Measurements from ENCODE around the gene RALY. TPM values are rescaled to one million over a fixed set of nuclear protein-coding genes. Genes with fewer than 3 reads are reported as not detected.
A peak's percentile ranks its signal among the peaks of the same experiment; 100 is the strongest.

Gene RALY
- total and polyA plus RNA-seq, 10 of the 15 experiments (the other 5 are each of a cell fraction or from before 2014, with no cell fraction given): 1.2 to 246 (median 137) TPM

- TF ChIP-seq BRCA1 (IDR thresholded peaks at IDR 0.05; ENCODE audit: low read depth, low read length) (0 out of 2 replicates have a peak, but pooled peaks have one; percentile 21), EGR1 (IDR thresholded peaks at IDR 0.05; ENCODE audit: borderline replicate concordance in 1 of 2, low read depth in 2 of 2, low read length in 2 of 2) (peak in 1 of 2 experiments; percentile 27; a peak in 1 of 3 replicates), ZSCAN29 (IDR thresholded peaks at IDR 0.05) (0 out of 2 replicates have a peak, but pooled peaks have one; percentile 26), YY1 (IDR thresholded peaks at IDR 0.05; ENCODE audit: low read depth, low read length) (peak; percentile 47), PML (IDR thresholded peaks at IDR 0.05; ENCODE audit: low read length) (peak; percentile 90), IRF4 (IDR thresholded peaks at IDR 0.05; ENCODE audit: low read depth, low read length) (no peak), RELB (IDR thresholded peaks at IDR 0.05; ENCODE audit: low read depth) (no peak), CEBPZ (IDR thresholded peaks at IDR 0.05; ENCODE audit: low read depth, low read length) (no peak), MTA2 (IDR thresholded peaks at IDR 0.05; ENCODE audit: low read depth) (no peak), TCF7 (IDR thresholded peaks at IDR 0.05; ENCODE audit: borderline replicate concordance) (no peak), CHD2 (IDR thresholded peaks at IDR 0.05; ENCODE audit: borderline replicate concordance, low read depth, low read length) (peak; percentile 78), CHD1 (IDR thresholded peaks at IDR 0.05; ENCODE audit: low read depth, low read length) (no peak), TARDBP (IDR thresholded peaks at IDR 0.05; ENCODE audit: borderline replicate concordance) (peak; percentile 95), SPI1 (IDR thresholded peaks at IDR 0.05; ENCODE audit: borderline replicate concordance, insufficient read depth, low read depth, low read length) (0 out of 2 replicates have a peak, but pooled peaks have one; percentile 2), YBX1 (IDR thresholded peaks at IDR 0.05) (no peak), WRNIP1 (IDR thresholded peaks at IDR 0.05; ENCODE audit: borderline replicate concordance, low read depth, low read length) (no peak), POLR2A (IDR thresholded peaks at IDR 0.05; ENCODE audit: low read depth, low read length) (peak; percentile 97), CBFB (IDR thresholded peaks at IDR 0.05; ENCODE audit: low read depth) (peak; percentile 66; the same call in 1 of the 2 replicates), LARP7 (IDR thresholded peaks at IDR 0.05) (peak; percentile 96), BCL11A (IDR thresholded peaks at IDR 0.05; ENCODE audit: low read depth, low read length) (no peak), ASH2L (IDR thresholded peaks at IDR 0.05; ENCODE audit: borderline replicate concordance, low read depth) (peak; percentile 73; the same call in 1 of the 2 replicates), PAX5 (IDR thresholded peaks at IDR 0.05; ENCODE audit: borderline replicate concordance, low read depth, low read length) (no peak), SP1 (IDR thresholded peaks at IDR 0.05; ENCODE audit: low read depth, low read length) (peak; percentile 72), RBBP5 (conservative IDR thresholded peaks at IDR 0.05) (no peak), CEBPB (IDR thresholded peaks at IDR 0.05; ENCODE audit: borderline replicate concordance in 1 of 2, low read depth in 2 of 2, low read length in 2 of 2) (peak in 1 of 2 experiments; percentile 87; a peak in 2 of 4 replicates), PAX8 (IDR thresholded peaks at IDR 0.05) (no peak), RAD21 (IDR thresholded peaks at IDR 0.05; ENCODE audit: insufficient read depth, low read depth, low read length) (no peak)
Observed at GRCh38 chr20:34111702-34112599, 118.2 kb downstream of the RALY start, which contains the start of gene EIF2S2 (continued).

All from GM12878 (cell line).